GM20431 (cell line): ENCODE measurements around the gene ATOX1.
"Not testable (repeated sequence)": the region's sequence is repeated elsewhere in the genome, so short reads cannot be mapped to it uniquely, and the experiment has no call there.

Experiments
- in situ Hi-C: fragments of 300-500 bp; cut with MseI, MboI; formaldehyde crosslinking; loops from one replicate; pipeline ENCODE4 v1.15.0; 2020; ENCODE audit warnings: low sequenced_read_pairs; ENCODE audit not compliant: unreplicated experiment

ATOX1 gene

DNA sequence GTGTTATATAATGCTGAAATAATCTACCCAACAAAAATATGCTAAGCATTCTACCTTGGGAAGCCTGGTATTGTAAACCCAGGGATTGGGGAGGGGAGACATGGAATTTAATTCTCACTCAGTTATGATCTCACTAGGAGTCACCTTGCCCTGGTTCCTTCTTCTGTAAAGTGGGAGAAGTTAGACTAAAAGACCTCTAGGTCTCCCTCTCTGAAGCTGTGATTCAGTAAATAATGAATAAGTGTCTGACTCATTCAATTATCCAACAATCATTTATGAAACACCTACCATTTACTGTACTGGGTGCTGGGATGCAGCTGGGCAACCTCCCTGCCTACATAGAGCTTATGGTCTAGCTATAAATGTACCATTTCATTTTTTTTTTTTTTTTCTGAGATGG lies 51.5 kb downstream of the ATOX1 start:
- in situ Hi-C loops, result no loop called here

- in situ Hi-C loops, result no loop called here
Observed at GRCh38 chr5:151703780-151704179, 54.7 kb downstream of the ATOX1 start.

GRCh38 chr5:151703227-151703626 lies 55.2 kb downstream of the ATOX1 start:
- in situ Hi-C loops, result no loop called here

- in situ Hi-C loops, result no loop called here
Observed at GRCh38 chr5:151700820-151701219, 57.6 kb downstream of the ATOX1 start.

- in situ Hi-C loops, result no loop called here
Observed at GRCh38 chr5:151700296-151700695, 58.1 kb downstream of the ATOX1 start.

- in situ Hi-C loops, result no loop called here
Observed at GRCh38 chr5:151699071-151699901, 59.1 kb downstream of the ATOX1 start.

DNA sequence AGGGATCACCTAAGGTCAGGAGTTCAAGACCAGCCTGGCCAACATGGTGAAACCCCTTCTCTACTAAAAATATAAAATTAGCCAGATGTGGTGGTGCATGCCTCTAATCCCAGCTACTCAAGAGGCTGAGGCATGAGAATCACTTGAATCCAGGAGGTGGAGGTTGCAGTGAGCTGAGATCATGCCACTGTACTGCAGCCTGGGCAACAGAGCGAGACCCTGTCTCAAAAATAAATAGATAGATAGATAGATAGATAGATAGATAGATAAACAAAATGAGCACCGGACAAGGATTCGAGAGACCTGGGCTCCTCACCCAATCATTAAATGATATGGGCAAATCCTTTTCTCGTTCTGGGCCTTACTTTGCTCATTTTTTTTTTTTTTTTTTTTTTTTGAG lies 60.4 kb downstream of the ATOX1 start:
- in situ Hi-C loops, result not testable (repeated sequence)

- in situ Hi-C loops, result no loop called here
Observed at GRCh38 chr5:151697452-151697851, 61.0 kb downstream of the ATOX1 start.

GRCh38 chr5:151696470-151697061 lies 61.9 kb downstream of the ATOX1 start:
- in situ Hi-C loops, result no loop called here

DNA sequence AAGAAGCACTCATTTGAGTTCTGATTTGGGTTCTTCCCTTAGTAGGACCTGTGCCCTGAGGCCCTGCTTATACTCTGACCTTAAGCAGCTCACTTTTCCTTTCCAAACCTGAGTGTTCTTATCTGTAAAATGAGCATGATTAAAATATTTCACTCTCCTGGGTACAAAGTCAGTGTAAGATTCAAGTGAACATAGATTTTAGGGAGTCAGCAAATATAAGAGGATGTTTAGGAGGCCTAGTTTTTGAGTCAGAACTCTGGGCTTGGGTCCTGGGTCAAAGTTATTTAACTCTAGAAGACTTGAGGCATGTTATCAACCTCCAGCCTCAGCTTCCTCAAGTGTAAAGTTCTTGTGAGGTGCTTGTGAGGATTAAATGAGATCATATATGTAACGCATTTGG lies 63.0 kb downstream of the ATOX1 start:
- in situ Hi-C loops, result no loop called here

DNA sequence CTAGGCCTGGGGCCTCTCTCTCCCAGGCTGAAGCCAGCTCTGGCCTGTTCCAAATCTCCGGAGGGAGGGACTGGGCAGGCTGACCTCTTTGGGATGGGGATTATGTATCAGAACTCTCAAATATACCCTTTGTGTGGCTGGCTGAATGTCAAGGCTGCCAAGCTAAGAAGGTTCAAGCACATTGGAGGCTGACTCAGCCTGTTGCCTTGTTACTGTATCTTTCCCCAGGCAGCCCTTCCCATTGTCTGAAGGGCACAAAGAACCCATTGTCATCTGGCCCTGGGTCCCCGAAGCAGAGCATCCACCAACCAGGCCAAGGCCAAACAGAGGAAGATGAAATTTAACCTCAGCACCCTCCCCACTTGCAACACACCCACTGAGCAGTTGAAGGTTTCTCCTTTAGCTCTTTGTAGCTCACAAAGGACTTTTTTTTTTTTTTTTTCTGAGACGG lies 64.4 kb downstream of the ATOX1 start:
- in situ Hi-C loops, result no loop called here
